HCT116 (cell line): ENCODE measurements around the gene COL20A1. TPM values are rescaled to one million over a fixed set of nuclear protein-coding genes. Genes with fewer than 3 reads are reported as not detected.

Experiments
- ATAC-seq: fragments of 200-7000 bp; cut with Tn5 transposase; 2 replicates; pipeline ENCODE4 v1.9.1; 2020; ENCODE audit warnings: mild to moderate bottlenecking, moderate library complexity
- BruUV-seq: library from RNA; stranded (reverse); fragments of 400-500 nt; replicated peaks from 2 replicates; lab custom pipeline; 2021; lab: Mats Ljungman, UMichigan
- CTCF ChIA-PET: fragments of 300-600 bp; sonication (Branson Sonifier 250); formaldehyde crosslinking; loops from one replicate; lab custom pipeline; 2021; ENCODE audit warnings: antibody characterized with exemption; lab: Charles Lee
- POLR2A ChIA-PET: fragments of 300-600, 350-600 bp; sonication (Branson Sonifier 250); formaldehyde crosslinking; loops from one replicate; lab custom pipeline; 2021; ENCODE audit warnings: antibody characterized with exemption; lab: Charles Lee
- RAD21 ChIA-PET, 2 experiments: fragments of 300-600 bp; sonication (Branson Sonifier 250); formaldehyde crosslinking; loops; one replicate each; lab custom pipeline; 2023; ENCODE audit warnings: low total read pairs in 2 of 2; ENCODE audit not compliant: uncharacterized antibody in 2 of 2, unreplicated experiment in 2 of 2, low non-redundant PET in 1 of 2; lab: Charles Lee
- DNase-seq: peaks from one replicate; pipeline ENCODE4 v3.0.0-alpha.2; 2010; ENCODE audit warnings: low read depth, low spot score
- H2AFZ ChIP-seq: fragments of 200-600 bp; shearing (Covaris generic), sonication (generic); 2 replicates; pipeline ENCODE4 v1.6.1; 2017; ENCODE audit warnings: low read depth, mixed run types, mixed read lengths, antibody characterized with exemption, low read length; ENCODE audit not compliant: poor library complexity, severe bottlenecking
- H3K27ac ChIP-seq: 2 replicates; pipeline ENCODE4 v1.5.1; 2012; ENCODE audit warnings: low read depth, low read length
- H3K27me3 ChIP-seq: fragments of 200-600 bp; sonication (generic); 2 replicates; pipeline ENCODE4 v1.6.1; 2016; ENCODE audit warnings: mixed run types, low read length, mixed read lengths; ENCODE audit not compliant: insufficient read depth
- H3K36me3 ChIP-seq, 2 experiments: fragments of 200-500 bp in 1 of 2; fragments of 200-600 bp in 1 of 2; sonication (Bioruptor generic) in 1 of 2; sonication (generic) in 1 of 2; 2 replicates each; pipeline versions ENCODE4 v1.5.1 to v1.6.1; 2014 to 2016; ENCODE audit warnings: low read length in 2 of 2, inconsistent platforms in 1 of 2, mixed read lengths in 1 of 2, mixed run types in 1 of 2; ENCODE audit not compliant: insufficient read depth in 2 of 2, control insufficient read depth in 1 of 2
- H3K4me1 ChIP-seq, 2 experiments: fragments of 200-600 bp in 1 of 2; sonication (generic) in 1 of 2; 2 replicates each; pipeline versions ENCODE4 v1.5.1 to v1.6.1; 2012 to 2017; ENCODE audit warnings: low read length in 2 of 2, inconsistent platforms in 1 of 2, mild to moderate bottlenecking in 1 of 2, mixed read lengths in 1 of 2, mixed run types in 1 of 2, moderate library complexity in 1 of 2; ENCODE audit not compliant: insufficient read depth in 2 of 2, control insufficient read depth in 1 of 2
- H3K4me2 ChIP-seq: fragments of 200-600 bp; sonication (generic); 2 replicates; pipeline ENCODE4 v1.6.1; 2017; ENCODE audit warnings: mixed run types, low read length, mixed read lengths
- H3K4me3 ChIP-seq, 2 experiments: fragments of 200-600 bp in 1 of 2; sonication (generic) in 1 of 2; replicated peaks in 1 of 2; 2 replicates each; pipeline ENCODE4 v1.5.1; 2011 to 2016; ENCODE audit warnings: low read length in 2 of 2, control low read depth in 1 of 2, low read depth in 1 of 2, mild to moderate bottlenecking in 1 of 2, mixed read lengths in 1 of 2, mixed run types in 1 of 2
- H3K79me2 ChIP-seq: fragments of 200-600 bp; sonication (generic); 2 replicates; pipeline ENCODE4 v1.6.1; 2017; ENCODE audit warnings: mild to moderate bottlenecking, mixed run types, low read length, moderate library complexity, mixed read lengths; ENCODE audit not compliant: insufficient read depth
- H3K9ac ChIP-seq: fragments of 200-600 bp; sonication (generic); 2 replicates; pipeline ENCODE4 v1.6.1; 2016; ENCODE audit warnings: low read length, mixed read lengths
- H3K9me2 ChIP-seq: fragments of 200-600 bp; sonication (generic), shearing (Covaris generic); 2 replicates; pipeline ENCODE4 v1.6.1; 2017; ENCODE audit warnings: mixed run types, mild to moderate bottlenecking, moderate library complexity; ENCODE audit not compliant: insufficient read depth
- H3K9me3 ChIP-seq, 2 experiments: fragments of 200-500 bp in 1 of 2; fragments of 200-600 bp in 1 of 2; sonication (Bioruptor generic) in 1 of 2; sonication (generic) in 1 of 2; 2 replicates each; pipeline ENCODE4 v1.6.1; 2014 to 2017; ENCODE audit warnings: low read length in 2 of 2, mixed read lengths in 2 of 2, inconsistent platforms in 1 of 2, low read depth in 1 of 2, mild to moderate bottlenecking in 1 of 2, mixed run types in 1 of 2, moderate library complexity in 1 of 2; ENCODE audit not compliant: control insufficient read depth in 1 of 2, insufficient read depth in 1 of 2
- H4K20me1 ChIP-seq: fragments of 200-600 bp; sonication (generic), shearing (Covaris generic); 2 replicates; pipeline ENCODE4 v1.6.1; 2017; ENCODE audit warnings: mixed run types, mild to moderate bottlenecking, moderate library complexity; ENCODE audit not compliant: insufficient read depth
- ATF3 ChIP-seq: IDR thresholded peaks from 2 replicates; pipeline ENCODE4 v1.6.1; 2012
- CBX3 ChIP-seq: IDR thresholded peaks from 2 replicates; pipeline ENCODE4 v1.6.1; 2012; ENCODE audit warnings: low read depth
- CEBPB ChIP-seq: IDR thresholded peaks from 2 replicates; pipeline ENCODE4 v1.6.1; 2012; ENCODE audit warnings: low read depth
- EGR1 ChIP-seq: IDR thresholded peaks from 2 replicates; pipeline ENCODE4 v1.6.1; 2012; ENCODE audit warnings: low read depth
- ELF1 ChIP-seq: IDR thresholded peaks from 2 replicates; pipeline ENCODE4 v1.6.1; 2012; ENCODE audit warnings: low read depth, borderline replicate concordance
- FOSL1 ChIP-seq: IDR thresholded peaks from 2 replicates; pipeline ENCODE4 v1.6.1; 2012; ENCODE audit warnings: low read depth
- JUND ChIP-seq: IDR thresholded peaks from 2 replicates; pipeline ENCODE4 v1.6.1; 2012
- POLR2A ChIP-seq: IDR thresholded peaks from 2 replicates; pipeline ENCODE4 v1.7.0; 2011; ENCODE audit warnings: borderline replicate concordance; ENCODE audit not compliant: insufficient read depth, insufficient read length; ENCODE audit errors: extremely low read depth
- SP1 ChIP-seq: IDR thresholded peaks from 2 replicates; pipeline ENCODE4 v1.6.1; 2012; ENCODE audit warnings: low read depth
- TCF7L2 ChIP-seq: IDR thresholded peaks from 2 replicates; pipeline ENCODE4 v1.7.0; 2011; ENCODE audit warnings: borderline replicate concordance, inconsistent platforms; ENCODE audit not compliant: insufficient read depth, insufficient read length; ENCODE audit errors: extremely low read depth
- YY1 ChIP-seq: IDR thresholded peaks from 2 replicates; pipeline ENCODE4 v1.6.1; 2011; ENCODE audit warnings: low read length, low read depth, moderate library complexity, mild to moderate bottlenecking; ENCODE audit not compliant: insufficient replicate concordance; ENCODE audit errors: extremely low read depth
- ZBTB33 ChIP-seq: IDR thresholded peaks from 2 replicates; pipeline ENCODE4 v1.6.1; 2011; ENCODE audit warnings: mild to moderate bottlenecking, low read length, moderate library complexity; ENCODE audit not compliant: insufficient replicate concordance; ENCODE audit errors: extremely low read depth
- intact Hi-C: fragments of 100-400 bp; cut with micrococcal nuclease; formaldehyde crosslinking; loops from 2 replicates; pipeline ENCODE4 v1.10.0; 2022
- total RNA-seq: library from RNA; stranded (reverse); gene quantifications from one replicate; pipeline ENCODE4 v1.2.1, GENCODE V29; 2021; ENCODE audit not compliant: unreplicated experiment
- TF ChIP-seq, protein P1 (sequence below): IDR thresholded peaks from 2 replicates; pipeline ENCODE4 v1.6.1; 2012
- TF ChIP-seq, protein P2 (sequence below), 3 experiments: fragments of 200-600 bp in 1 of 3; sonication (generic) in 1 of 3; IDR thresholded peaks in 2 of 3; conservative IDR thresholded peaks in 1 of 3; 2 replicates each; pipeline ENCODE4 v1.5.1; 2012 to 2017; ENCODE audit warnings: low read depth in 2 of 3, low read length in 2 of 3, antibody characterized with exemption in 1 of 3, borderline replicate concordance in 1 of 3, control low read depth in 1 of 3, mild to moderate bottlenecking in 1 of 3, mixed read lengths in 1 of 3, mixed run types in 1 of 3, moderate library complexity in 1 of 3; ENCODE audit not compliant: insufficient read depth in 1 of 3
- TF ChIP-seq, protein P3 (sequence below): IDR thresholded peaks from 2 replicates; pipeline ENCODE4 v1.6.1; 2012; ENCODE audit warnings: low read depth

COL20A1 gene
- total RNA-seq, 1 experiment from 2014 or later, result 0.34 TPM

GRCh38 chr20:63320041-63320511, 27.1 kb downstream of the COL20A1 start:
- Histone ChIP-seq H2AFZ (no peak overlapping the region), H3K9ac (no peak overlapping the region), H3K79me2 (no peaks in the 10 kb centered on the region), H3K4me3 (no peak overlapping the region), H3K27me3 (no peaks in the 10 kb centered on the region), H3K4me1 (no peaks in the 10 kb centered on the region), H3K27ac (no peak overlapping the region), H3K36me3 (no peaks in the 10 kb centered on the region), H4K20me1 (no peaks in the 10 kb centered on the region), H3K4me2 (no peak overlapping the region), H3K9me2 (no peaks in the 10 kb centered on the region), H3K9me3 (no peaks in the 10 kb centered on the region)
- TF ChIP-seq, protein P1, sequence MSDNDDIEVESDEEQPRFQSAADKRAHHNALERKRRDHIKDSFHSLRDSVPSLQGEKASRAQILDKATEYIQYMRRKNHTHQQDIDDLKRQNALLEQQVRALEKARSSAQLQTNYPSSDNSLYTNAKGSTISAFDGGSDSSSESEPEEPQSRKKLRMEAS, result no peak
- TF ChIP-seq TCF7L2, result no peak
- no peak for TF ChIP-seq ELF1
- TF ChIP-seq CBX3, result no peak
- TF ChIP-seq ZBTB33, result no peak
- TF ChIP-seq JUND, result no peak
- no peak for TF ChIP-seq CEBPB
- TF ChIP-seq, protein P2, sequence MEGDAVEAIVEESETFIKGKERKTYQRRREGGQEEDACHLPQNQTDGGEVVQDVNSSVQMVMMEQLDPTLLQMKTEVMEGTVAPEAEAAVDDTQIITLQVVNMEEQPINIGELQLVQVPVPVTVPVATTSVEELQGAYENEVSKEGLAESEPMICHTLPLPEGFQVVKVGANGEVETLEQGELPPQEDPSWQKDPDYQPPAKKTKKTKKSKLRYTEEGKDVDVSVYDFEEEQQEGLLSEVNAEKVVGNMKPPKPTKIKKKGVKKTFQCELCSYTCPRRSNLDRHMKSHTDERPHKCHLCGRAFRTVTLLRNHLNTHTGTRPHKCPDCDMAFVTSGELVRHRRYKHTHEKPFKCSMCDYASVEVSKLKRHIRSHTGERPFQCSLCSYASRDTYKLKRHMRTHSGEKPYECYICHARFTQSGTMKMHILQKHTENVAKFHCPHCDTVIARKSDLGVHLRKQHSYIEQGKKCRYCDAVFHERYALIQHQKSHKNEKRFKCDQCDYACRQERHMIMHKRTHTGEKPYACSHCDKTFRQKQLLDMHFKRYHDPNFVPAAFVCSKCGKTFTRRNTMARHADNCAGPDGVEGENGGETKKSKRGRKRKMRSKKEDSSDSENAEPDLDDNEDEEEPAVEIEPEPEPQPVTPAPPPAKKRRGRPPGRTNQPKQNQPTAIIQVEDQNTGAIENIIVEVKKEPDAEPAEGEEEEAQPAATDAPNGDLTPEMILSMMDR (IDR thresholded peaks at IDR 0.05 in 2 of 3, conservative IDR thresholded peaks at IDR 0.05 in 1 of 3; ENCODE audit: borderline replicate concordance in 1 of 3, insufficient read depth in 1 of 3, low read depth in 2 of 3, low read length in 2 of 3), result no peak
- no peak for TF ChIP-seq ATF3
- TF ChIP-seq EGR1, result no peak
- TF ChIP-seq SP1, result no peak
- TF ChIP-seq YY1, result no peak
- no peak for TF ChIP-seq FOSL1
- TF ChIP-seq POLR2A, result no peak
- TF ChIP-seq, protein P3, sequence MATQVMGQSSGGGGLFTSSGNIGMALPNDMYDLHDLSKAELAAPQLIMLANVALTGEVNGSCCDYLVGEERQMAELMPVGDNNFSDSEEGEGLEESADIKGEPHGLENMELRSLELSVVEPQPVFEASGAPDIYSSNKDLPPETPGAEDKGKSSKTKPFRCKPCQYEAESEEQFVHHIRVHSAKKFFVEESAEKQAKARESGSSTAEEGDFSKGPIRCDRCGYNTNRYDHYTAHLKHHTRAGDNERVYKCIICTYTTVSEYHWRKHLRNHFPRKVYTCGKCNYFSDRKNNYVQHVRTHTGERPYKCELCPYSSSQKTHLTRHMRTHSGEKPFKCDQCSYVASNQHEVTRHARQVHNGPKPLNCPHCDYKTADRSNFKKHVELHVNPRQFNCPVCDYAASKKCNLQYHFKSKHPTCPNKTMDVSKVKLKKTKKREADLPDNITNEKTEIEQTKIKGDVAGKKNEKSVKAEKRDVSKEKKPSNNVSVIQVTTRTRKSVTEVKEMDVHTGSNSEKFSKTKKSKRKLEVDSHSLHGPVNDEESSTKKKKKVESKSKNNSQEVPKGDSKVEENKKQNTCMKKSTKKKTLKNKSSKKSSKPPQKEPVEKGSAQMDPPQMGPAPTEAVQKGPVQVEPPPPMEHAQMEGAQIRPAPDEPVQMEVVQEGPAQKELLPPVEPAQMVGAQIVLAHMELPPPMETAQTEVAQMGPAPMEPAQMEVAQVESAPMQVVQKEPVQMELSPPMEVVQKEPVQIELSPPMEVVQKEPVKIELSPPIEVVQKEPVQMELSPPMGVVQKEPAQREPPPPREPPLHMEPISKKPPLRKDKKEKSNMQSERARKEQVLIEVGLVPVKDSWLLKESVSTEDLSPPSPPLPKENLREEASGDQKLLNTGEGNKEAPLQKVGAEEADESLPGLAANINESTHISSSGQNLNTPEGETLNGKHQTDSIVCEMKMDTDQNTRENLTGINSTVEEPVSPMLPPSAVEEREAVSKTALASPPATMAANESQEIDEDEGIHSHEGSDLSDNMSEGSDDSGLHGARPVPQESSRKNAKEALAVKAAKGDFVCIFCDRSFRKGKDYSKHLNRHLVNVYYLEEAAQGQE, result no peak
- DNase-seq, result no peak
- intact Hi-C loops, result no loop called here
- ChIA-PET CTCF (no interaction called here), RAD21 (no interaction called here), POLR2A (no interaction called here)
- no peak for ATAC-seq
- BruUV-seq, result no TSS peak
